Measurements from ENCODE around the gene ZMYND11. TPM values are rescaled to one million over a fixed set of nuclear protein-coding genes. Genes with fewer than 3 reads are reported as not detected.

The ZMYND11 gene
- total and polyA plus RNA-seq, 2 donors (not counting 1 experiment from before 2014, with no cell fraction given) = 57.0 to 68.4 TPM

DNA sequence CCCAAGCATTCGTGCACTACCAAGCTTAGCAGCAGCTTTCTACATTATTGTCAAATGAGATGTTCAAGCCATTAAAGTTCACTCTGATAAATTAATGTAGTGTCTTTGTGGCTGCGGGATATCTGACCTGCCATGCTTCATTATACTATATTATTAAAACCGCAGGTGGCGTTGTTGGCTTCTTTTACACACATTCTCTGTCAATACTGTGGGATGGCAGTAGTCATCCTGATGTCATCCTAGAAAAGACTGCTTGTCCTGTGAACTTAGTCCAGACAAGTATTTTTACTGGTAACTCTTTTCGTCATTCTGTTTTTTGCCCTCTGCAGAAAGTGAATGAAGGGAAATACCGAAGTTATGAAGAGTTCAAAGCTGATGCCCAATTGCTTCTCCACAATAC is 103.9 kb downstream of the ZMYND11 start:
- Histone ChIP-seq H3K4me1 (ENCODE audit: control insufficient read depth, extremely low read depth, insufficient read depth, low read length) (no peaks in the 10 kb centered on the region), H3K79me2 (ENCODE audit: control insufficient read depth, insufficient read depth, low read length) (no peaks in the 10 kb centered on the region), H3K4me2 (ENCODE audit: extremely low read depth, insufficient read depth, low read length) (no peak overlapping the region), H3K36me3 (ENCODE audit: control insufficient read depth, insufficient read depth, low read length) (no peaks in the 10 kb centered on the region), H2AFZ (ENCODE audit: low read length) (no peak overlapping the region), H3K9ac (ENCODE audit: insufficient read depth, low read length) (no peak overlapping the region), H3K4me3 (replicated peaks in 1 of 4; ENCODE audit: control extremely low read depth in 1 of 4, insufficient read depth in 1 of 4, low read depth in 3 of 4, low read length in 4 of 4) (no peak overlapping the region), H4K20me1 (ENCODE audit: control insufficient read depth, extremely low read depth, insufficient read depth, low read length) (no peaks in the 10 kb centered on the region), H3K27me3 (ENCODE audit: control insufficient read depth, insufficient read depth, low read length) (no peaks in the 10 kb centered on the region), H3K27ac (ENCODE audit: insufficient read depth, low read length) (no peak overlapping the region), H3K9me3 (ENCODE audit: control insufficient read depth, insufficient read depth, low read depth, low read length) (no peaks in the 10 kb centered on the region)
- DNase-seq (ENCODE audit: low read depth in 2 of 2) = peak; percentile 8 to 86
- TF ChIP-seq EZH2 (IDR thresholded peaks at IDR 0.05; ENCODE audit: low read length, missing control alignments) = no peak
- TF ChIP-seq, protein P1, sequence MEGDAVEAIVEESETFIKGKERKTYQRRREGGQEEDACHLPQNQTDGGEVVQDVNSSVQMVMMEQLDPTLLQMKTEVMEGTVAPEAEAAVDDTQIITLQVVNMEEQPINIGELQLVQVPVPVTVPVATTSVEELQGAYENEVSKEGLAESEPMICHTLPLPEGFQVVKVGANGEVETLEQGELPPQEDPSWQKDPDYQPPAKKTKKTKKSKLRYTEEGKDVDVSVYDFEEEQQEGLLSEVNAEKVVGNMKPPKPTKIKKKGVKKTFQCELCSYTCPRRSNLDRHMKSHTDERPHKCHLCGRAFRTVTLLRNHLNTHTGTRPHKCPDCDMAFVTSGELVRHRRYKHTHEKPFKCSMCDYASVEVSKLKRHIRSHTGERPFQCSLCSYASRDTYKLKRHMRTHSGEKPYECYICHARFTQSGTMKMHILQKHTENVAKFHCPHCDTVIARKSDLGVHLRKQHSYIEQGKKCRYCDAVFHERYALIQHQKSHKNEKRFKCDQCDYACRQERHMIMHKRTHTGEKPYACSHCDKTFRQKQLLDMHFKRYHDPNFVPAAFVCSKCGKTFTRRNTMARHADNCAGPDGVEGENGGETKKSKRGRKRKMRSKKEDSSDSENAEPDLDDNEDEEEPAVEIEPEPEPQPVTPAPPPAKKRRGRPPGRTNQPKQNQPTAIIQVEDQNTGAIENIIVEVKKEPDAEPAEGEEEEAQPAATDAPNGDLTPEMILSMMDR (conservative IDR thresholded peaks at IDR 0.05 in 1 of 2, IDR thresholded peaks at IDR 0.05 in 1 of 2; ENCODE audit: low read depth in 1 of 2, low read length in 2 of 2) = no peak

DNA sequence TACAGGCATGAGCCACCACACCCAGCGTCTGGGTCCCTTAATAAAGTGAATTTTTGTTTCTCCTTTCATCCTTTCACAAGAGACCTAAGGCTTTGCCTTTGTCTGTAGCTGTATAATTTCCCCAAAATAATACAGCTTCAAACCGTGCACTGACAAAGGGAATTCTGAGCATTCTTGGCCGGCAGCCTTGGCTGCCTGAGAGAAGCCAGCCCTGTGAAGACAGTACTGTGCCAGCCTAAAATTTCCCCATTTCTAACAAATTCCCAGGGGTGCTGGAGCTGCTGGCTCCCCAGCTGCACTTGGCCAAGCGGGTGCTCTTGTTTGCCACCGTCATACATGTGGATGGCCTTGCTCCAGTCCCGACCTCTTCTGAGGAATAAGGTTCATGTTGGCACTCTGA is 106.2 kb downstream of the ZMYND11 start:
- Histone ChIP-seq H3K4me3 (replicated peaks in 1 of 4; ENCODE audit: control extremely low read depth in 1 of 4, insufficient read depth in 1 of 4, low read depth in 3 of 4, low read length in 4 of 4) (no peak overlapping the region), H3K79me2 (ENCODE audit: control insufficient read depth, insufficient read depth, low read length) (no peaks in the 10 kb centered on the region), H4K20me1 (ENCODE audit: control insufficient read depth, extremely low read depth, insufficient read depth, low read length) (no peaks in the 10 kb centered on the region), H3K4me2 (ENCODE audit: extremely low read depth, insufficient read depth, low read length) (no peak overlapping the region), H3K27me3 (ENCODE audit: control insufficient read depth, insufficient read depth, low read length) (no peaks in the 10 kb centered on the region), H2AFZ (ENCODE audit: low read length) (no peak overlapping the region), H3K36me3 (ENCODE audit: control insufficient read depth, insufficient read depth, low read length) (peaks cover 2% of the 10 kb centered on the region), H3K9me3 (ENCODE audit: control insufficient read depth, insufficient read depth, low read depth, low read length) (no peaks in the 10 kb centered on the region), H3K27ac (ENCODE audit: insufficient read depth, low read length) (no peak overlapping the region), H3K9ac (ENCODE audit: insufficient read depth, low read length) (no peak overlapping the region), H3K4me1 (ENCODE audit: control insufficient read depth, extremely low read depth, insufficient read depth, low read length) (no peaks in the 10 kb centered on the region)
- TF ChIP-seq, protein P1 (conservative IDR thresholded peaks at IDR 0.05 in 1 of 2, IDR thresholded peaks at IDR 0.05 in 1 of 2; ENCODE audit: low read depth in 1 of 2, low read length in 2 of 2) = no peak
- TF ChIP-seq EZH2 (IDR thresholded peaks at IDR 0.05; ENCODE audit: low read length, missing control alignments) = no peak
- no peak for DNase-seq (ENCODE audit: low read depth in 2 of 2)

DNA sequence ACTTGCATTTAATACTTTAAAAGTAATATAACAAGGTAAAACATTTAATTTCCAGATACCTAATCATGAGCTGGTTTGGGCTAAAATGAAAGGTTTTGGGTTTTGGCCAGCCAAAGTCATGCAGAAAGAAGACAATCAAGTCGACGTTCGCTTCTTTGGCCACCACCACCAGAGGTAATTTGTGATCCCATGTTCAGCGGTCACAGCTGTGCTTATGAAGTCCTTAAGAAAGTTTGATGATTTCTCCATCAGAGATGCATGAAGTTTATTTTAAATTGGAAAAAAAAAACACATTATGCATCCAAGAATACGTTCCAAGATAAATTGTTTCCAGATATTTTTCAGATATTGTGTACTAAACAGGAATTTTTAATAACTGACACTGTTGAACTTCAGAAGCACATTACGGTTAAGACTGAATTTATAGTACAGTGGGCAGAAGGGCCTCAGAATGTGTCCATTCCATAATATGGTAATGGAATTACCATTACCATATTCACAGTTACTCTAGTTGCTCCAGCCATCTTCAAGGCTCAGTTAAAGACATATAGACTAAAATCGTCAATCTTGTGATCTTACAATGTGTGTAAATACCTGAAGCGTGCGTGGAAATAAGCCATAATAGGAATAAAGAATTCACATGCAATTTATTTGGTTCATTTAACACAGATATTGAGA is 106.8 kb downstream of the ZMYND11 start:
- Histone ChIP-seq H2AFZ (ENCODE audit: low read length) (no peak overlapping the region), H3K4me1 (ENCODE audit: control insufficient read depth, extremely low read depth, insufficient read depth, low read length) (no peaks in the 10 kb centered on the region), H3K4me2 (ENCODE audit: extremely low read depth, insufficient read depth, low read length) (no peak overlapping the region), H4K20me1 (ENCODE audit: control insufficient read depth, extremely low read depth, insufficient read depth, low read length) (no peaks in the 10 kb centered on the region), H3K27me3 (ENCODE audit: control insufficient read depth, insufficient read depth, low read length) (no peaks in the 10 kb centered on the region), H3K27ac (ENCODE audit: insufficient read depth, low read length) (no peak overlapping the region), H3K4me3 (replicated peaks in 1 of 4; ENCODE audit: control extremely low read depth in 1 of 4, insufficient read depth in 1 of 4, low read depth in 3 of 4, low read length in 4 of 4) (no peak overlapping the region), H3K9me3 (ENCODE audit: control insufficient read depth, insufficient read depth, low read depth, low read length) (no peaks in the 10 kb centered on the region), H3K79me2 (ENCODE audit: control insufficient read depth, insufficient read depth, low read length) (no peaks in the 10 kb centered on the region), H3K9ac (ENCODE audit: insufficient read depth, low read length) (no peak overlapping the region), H3K36me3 (ENCODE audit: control insufficient read depth, insufficient read depth, low read length) (peaks cover 6% of the 10 kb centered on the region)
- no peak for TF ChIP-seq EZH2 (IDR thresholded peaks at IDR 0.05; ENCODE audit: low read length, missing control alignments)
- TF ChIP-seq, protein P1 (conservative IDR thresholded peaks at IDR 0.05 in 1 of 2, IDR thresholded peaks at IDR 0.05 in 1 of 2; ENCODE audit: low read depth in 1 of 2, low read length in 2 of 2) = no peak
- no peak for DNase-seq (ENCODE audit: low read depth in 2 of 2)
